Muscle layer of colon (tissue), 2 donors: Measurements from ENCODE around the gene PROM1.

Experiments used
- H3K27ac ChIP-seq: one replicate; pipeline ENCODE4 v1.7.0; 2013; ENCODE audit warnings: low read depth, mild to moderate bottlenecking, low read length, moderate library complexity
- H3K27me3 ChIP-seq, 2 donors: one replicate each; pipeline ENCODE4 v1.7.0; 2013; ENCODE audit warnings: low read length in 2 of 2, mild to moderate bottlenecking in 2 of 2; ENCODE audit not compliant: insufficient read depth in 2 of 2, control insufficient read depth in 1 of 2
- H3K36me3 ChIP-seq: one replicate; pipeline ENCODE4 v1.7.0; 2013; ENCODE audit warnings: mild to moderate bottlenecking, low read length; ENCODE audit not compliant: insufficient read depth
- H3K4me1 ChIP-seq: one replicate; pipeline ENCODE4 v1.7.0; 2013; ENCODE audit warnings: mild to moderate bottlenecking, low read length; ENCODE audit not compliant: insufficient read depth
- H3K4me3 ChIP-seq, 2 donors: one replicate each; pipeline ENCODE4 v1.7.0; 2013; ENCODE audit warnings: low read length in 2 of 2, low read depth in 1 of 2, mild to moderate bottlenecking in 1 of 2, moderate library complexity in 1 of 2
- H3K9ac ChIP-seq: one replicate; pipeline ENCODE4 v1.7.0; 2013; ENCODE audit warnings: low read length
- H3K9me3 ChIP-seq: one replicate; pipeline ENCODE4 v1.7.0; 2013; ENCODE audit warnings: mild to moderate bottlenecking, low read length
- donor health status: abdominal sarcoma.
- donor health status: Adenocarcinoma of cecum.

PROM1 gene

GRCh38 chr4:16056681-16057385, 27.0 kb downstream of the PROM1 start:
- Histone ChIP-seq H3K9me3 (no peaks in the 10 kb centered on the region), H3K27ac (no peak overlapping the region), H3K4me1 (no peaks in the 10 kb centered on the region), H3K36me3 (no peaks in the 10 kb centered on the region), H3K4me3 (no peak overlapping the region), H3K9ac (no peak overlapping the region), H3K27me3 (no peaks in the 10 kb centered on the region)

DNA sequence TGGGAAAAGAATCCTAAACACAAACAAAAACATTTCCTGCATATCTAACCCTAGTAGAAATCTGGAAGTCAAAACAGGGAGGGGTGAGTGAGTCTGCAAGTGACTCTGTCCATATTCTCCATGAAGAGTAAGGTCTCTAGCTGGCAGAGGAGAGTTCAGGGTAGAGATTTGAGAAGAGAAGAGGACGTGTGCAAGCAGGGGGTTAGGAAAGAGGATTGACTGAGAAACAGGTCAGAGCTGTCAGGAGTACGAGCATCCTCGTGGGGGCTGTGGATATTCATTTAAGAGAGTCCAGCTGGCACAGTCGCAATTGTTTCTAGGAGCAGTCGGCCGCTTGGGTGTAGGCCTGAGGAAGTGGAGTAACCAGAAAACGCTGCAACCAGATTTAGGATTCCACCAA, 27.9 kb downstream of the PROM1 start:
- Histone ChIP-seq H3K27ac (no peak overlapping the region), H3K9ac (no peak overlapping the region), H3K4me1 (no peaks in the 10 kb centered on the region), H3K9me3 (no peaks in the 10 kb centered on the region), H3K4me3 (no peak overlapping the region), H3K36me3 (no peaks in the 10 kb centered on the region), H3K27me3 (no peaks in the 10 kb centered on the region)

DNA sequence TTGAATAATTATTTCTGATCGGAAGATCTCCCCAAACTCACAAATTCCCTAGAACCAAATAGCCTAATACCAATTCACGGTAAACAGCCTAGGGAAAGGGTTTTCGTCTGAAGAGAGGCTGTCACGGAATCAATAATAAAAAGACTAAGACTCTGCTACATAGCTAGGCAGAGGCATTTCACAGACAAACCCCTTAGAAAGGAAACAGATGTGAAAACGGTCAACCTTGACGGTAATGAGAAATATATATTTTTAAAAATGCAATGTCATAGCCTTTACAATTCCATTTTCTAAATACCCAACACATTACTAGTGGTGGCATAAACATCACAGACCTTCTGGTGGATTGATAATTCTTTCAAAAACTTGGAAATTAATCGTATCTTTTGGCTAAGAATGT, 28.4 kb downstream of the PROM1 start:
- H3K36me3 ChIP-seq: no peaks in the 10 kb centered on the region
- H3K27ac ChIP-seq: no peak overlapping the region
- no peaks in the 10 kb centered on the region for H3K9me3 ChIP-seq
- no peak overlapping the region for H3K9ac ChIP-seq
- no peaks in the 10 kb centered on the region for H3K4me1 ChIP-seq
- no peak overlapping the region for H3K4me3 ChIP-seq
- H3K27me3 ChIP-seq: no peaks in the 10 kb centered on the region

DNA sequence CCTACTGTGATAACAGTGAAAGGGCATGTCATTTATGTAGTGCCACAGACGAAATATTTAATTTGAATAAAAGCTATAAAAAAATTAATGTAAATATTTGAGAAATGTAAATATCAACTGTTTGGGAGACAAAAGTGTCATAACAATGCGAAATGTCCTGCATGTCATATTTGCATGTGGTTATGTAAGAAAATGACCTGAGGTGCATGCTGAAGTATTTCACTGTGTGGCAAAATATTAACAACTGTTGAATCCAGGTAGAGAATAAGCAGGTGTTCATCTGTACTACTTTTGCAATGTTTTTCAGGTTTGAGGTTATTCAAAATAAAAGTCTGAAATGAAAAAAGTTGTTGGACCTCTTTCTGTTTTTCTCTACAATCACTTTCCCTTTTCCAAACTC, 30.9 kb downstream of the PROM1 start:
- H3K27me3 ChIP-seq: no peaks in the 10 kb centered on the region
- H3K27ac ChIP-seq: no peak overlapping the region
- no peaks in the 10 kb centered on the region for H3K36me3 ChIP-seq
- no peaks in the 10 kb centered on the region for H3K9me3 ChIP-seq
- no peak overlapping the region for H3K9ac ChIP-seq
- no peak overlapping the region for H3K4me3 ChIP-seq
- H3K4me1 ChIP-seq: no peaks in the 10 kb centered on the region

GRCh38 chr4:16051980-16052379, 31.8 kb downstream of the PROM1 start:
- Histone ChIP-seq H3K9me3 (no peaks in the 10 kb centered on the region), H3K36me3 (no peaks in the 10 kb centered on the region), H3K27ac (no peak overlapping the region), H3K4me3 (no peak overlapping the region), H3K9ac (no peak overlapping the region), H3K27me3 (no peaks in the 10 kb centered on the region), H3K4me1 (no peaks in the 10 kb centered on the region)

DNA sequence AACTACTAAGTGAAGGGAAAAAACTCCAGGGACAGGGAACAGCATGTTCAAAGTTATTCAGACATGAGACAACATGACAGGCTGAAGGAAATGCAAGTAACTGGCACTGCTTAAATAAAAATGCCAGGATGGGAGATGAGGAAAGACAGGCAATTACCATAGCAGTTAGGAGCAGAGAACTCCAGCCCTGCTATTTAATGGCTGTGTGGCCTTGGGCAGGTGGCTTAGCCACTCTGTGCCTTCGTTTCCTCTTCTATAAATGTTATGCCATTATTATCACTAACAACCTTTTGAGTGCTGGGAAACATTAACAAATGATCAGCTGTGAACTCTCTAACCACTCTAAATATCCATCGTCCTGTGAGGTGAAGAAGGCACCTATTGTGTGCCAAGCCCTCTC, 32.7 kb downstream of the PROM1 start:
- Histone ChIP-seq H3K9me3 (no peaks in the 10 kb centered on the region), H3K36me3 (no peaks in the 10 kb centered on the region), H3K4me1 (no peaks in the 10 kb centered on the region), H3K4me3 (no peak overlapping the region), H3K27me3 (no peaks in the 10 kb centered on the region), H3K9ac (no peak overlapping the region), H3K27ac (no peak overlapping the region)

- H3K9me3 ChIP-seq: no peaks in the 10 kb centered on the region
- no peaks in the 10 kb centered on the region for H3K36me3 ChIP-seq
- H3K9ac ChIP-seq: no peak overlapping the region
- H3K27me3 ChIP-seq: no peaks in the 10 kb centered on the region
- no peak overlapping the region for H3K27ac ChIP-seq
- H3K4me3 ChIP-seq: no peak overlapping the region
- no peaks in the 10 kb centered on the region for H3K4me1 ChIP-seq
Measured at GRCh38 chr4:16050669-16051068, 33.2 kb downstream of the PROM1 start.

DNA sequence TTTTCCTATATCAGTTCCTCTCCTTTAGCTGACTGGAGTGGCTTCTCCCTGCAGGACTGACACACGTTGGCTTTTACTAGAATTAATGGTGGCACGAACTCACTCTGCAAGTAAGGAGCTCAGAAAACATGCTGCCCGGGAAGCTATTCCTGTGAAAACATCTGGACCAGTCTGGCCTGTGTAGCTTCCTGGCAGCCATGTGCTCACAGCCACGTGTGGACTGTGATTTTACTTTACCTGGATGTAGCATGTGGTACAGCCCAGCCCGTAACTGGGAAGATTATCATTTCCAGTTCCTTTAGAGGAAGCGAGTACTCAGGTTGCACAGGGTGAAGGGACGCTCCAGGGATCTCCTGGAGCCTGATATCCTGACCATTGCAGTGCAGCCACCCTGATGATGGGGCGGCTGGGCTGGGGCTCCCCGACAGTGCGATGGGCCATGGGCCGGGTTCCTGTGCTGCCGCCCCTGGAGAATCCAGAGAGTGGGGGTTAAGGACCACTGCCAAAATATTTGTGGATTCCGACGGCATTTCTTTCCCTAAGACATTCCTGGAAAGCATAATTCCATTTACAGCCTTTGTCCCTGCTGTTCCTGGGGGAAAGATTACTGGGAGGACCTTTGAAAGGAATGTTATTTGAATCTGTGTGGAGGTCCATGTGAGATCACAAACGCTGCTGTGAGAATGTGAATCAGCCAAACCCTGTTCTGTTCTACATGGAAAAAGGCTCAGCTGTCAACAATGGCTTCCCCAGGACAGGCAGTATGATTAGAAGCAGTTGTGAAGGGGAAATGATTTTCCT, 35.0 kb downstream of the PROM1 start:
- no peaks in the 10 kb centered on the region for H3K9me3 ChIP-seq
- no peak overlapping the region for H3K4me3 ChIP-seq
- H3K9ac ChIP-seq: no peak overlapping the region
- no peaks in the 10 kb centered on the region for H3K36me3 ChIP-seq
- H3K4me1 ChIP-seq: peaks cover 2% of the 10 kb centered on the region
- no peaks in the 10 kb centered on the region for H3K27me3 ChIP-seq
- no peak overlapping the region for H3K27ac ChIP-seq

GRCh38 chr4:16045687-16046086, 38.1 kb downstream of the PROM1 start:
- H3K4me3 ChIP-seq: no peak overlapping the region
- peaks cover 10% of the 10 kb centered on the region for H3K4me1 ChIP-seq
- no peak overlapping the region for H3K9ac ChIP-seq
- no peak overlapping the region for H3K27ac ChIP-seq
- no peaks in the 10 kb centered on the region for H3K27me3 ChIP-seq
- no peaks in the 10 kb centered on the region for H3K36me3 ChIP-seq
- H3K9me3 ChIP-seq: no peaks in the 10 kb centered on the region

DNA sequence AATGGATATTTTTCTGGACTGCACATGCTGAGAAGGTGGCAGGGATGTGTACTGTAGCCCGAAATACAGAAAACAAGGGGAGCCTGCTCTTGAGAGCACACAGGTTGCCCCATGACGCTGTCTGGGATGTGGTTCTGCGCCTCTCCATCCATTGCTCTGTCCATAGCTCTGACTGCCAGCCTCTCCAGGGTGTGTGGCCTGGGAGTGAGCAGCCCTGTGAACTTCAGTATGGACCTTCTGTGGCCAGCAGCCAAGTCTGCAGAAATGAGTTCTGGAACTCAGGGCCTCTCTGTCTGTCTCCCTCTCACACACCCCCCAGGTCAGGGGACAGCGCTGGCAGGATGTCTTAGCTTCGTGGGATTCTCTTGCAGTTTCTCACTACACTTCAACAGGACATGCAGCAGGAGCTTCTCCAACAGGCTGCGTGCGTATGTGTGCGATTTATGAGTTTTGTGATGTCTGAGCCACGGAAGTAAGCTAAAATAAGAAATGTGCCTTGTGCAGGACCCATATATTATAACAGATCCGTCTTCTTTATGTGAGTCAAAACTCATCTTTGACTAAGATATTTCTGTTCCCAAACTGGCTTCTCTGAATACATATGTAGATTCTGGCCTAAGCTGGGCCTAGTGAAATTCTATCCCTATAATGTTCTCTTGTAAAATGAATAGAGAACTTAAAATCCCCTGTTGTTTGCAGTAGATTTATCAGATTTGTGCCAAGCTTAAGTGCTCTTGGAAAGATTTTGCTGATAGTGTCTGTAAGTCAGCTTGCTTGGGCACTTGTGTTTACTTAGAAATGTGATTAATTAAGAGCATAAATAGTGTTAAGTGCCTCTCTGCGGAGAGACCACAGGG, 40.0 kb downstream of the PROM1 start:
- no peaks in the 10 kb centered on the region for H3K9me3 ChIP-seq
- H3K4me1 ChIP-seq: peaks cover 10% of the 10 kb centered on the region
- no peak overlapping the region for H3K9ac ChIP-seq
- no peak overlapping the region for H3K4me3 ChIP-seq
- H3K36me3 ChIP-seq: no peaks in the 10 kb centered on the region
- H3K27ac ChIP-seq: no peak overlapping the region
- no peaks in the 10 kb centered on the region for H3K27me3 ChIP-seq

GRCh38 chr4:16039139-16039538, 44.7 kb downstream of the PROM1 start:
- Histone ChIP-seq H3K36me3 (no peaks in the 10 kb centered on the region), H3K27me3 (no peaks in the 10 kb centered on the region), H3K9ac (no peak overlapping the region), H3K4me3 (no peak overlapping the region), H3K4me1 (peaks cover 10% of the 10 kb centered on the region), H3K27ac (no peak overlapping the region), H3K9me3 (no peaks in the 10 kb centered on the region)
